NCI-H2171 treated with DMSO at 0.1 percent for 48 hours (cell line): ENCODE measurements around the gene PCDHGB1.
"Not testable (repeated sequence)": the region's sequence is repeated elsewhere in the genome, so short reads cannot be mapped to it uniquely, and the experiment has no call there.

ENCODE experiments used
- DNase-seq: peaks from one replicate; lab custom pipeline; 2025; lab: John Stamatoyannopoulos, UW

Gene PCDHGB1

GRCh38 chr5:141346017-141346416 lies 3.9 kb upstream of the PCDHGB1 start:
- DNase-seq: not testable (repeated sequence)

DNA sequence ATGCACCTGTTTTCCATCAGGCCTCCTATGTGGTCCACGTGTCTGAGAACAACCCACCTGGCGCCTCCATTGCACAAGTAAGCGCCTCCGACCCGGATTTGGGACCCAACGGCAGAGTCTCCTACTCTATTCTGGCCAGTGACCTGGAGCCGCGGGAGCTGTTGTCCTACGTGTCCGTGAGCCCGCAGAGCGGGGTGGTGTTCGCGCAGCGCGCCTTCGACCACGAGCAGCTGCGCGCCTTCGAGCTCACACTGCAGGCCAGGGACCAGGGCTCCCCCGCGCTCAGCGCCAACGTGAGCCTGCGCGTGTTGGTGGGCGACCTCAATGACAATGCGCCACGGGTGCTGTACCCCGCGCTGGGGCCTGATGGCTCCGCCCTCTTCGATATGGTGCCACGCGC lies 1.7 kb downstream of the PCDHGB1 start:
- DNase-seq: no peak

DNA sequence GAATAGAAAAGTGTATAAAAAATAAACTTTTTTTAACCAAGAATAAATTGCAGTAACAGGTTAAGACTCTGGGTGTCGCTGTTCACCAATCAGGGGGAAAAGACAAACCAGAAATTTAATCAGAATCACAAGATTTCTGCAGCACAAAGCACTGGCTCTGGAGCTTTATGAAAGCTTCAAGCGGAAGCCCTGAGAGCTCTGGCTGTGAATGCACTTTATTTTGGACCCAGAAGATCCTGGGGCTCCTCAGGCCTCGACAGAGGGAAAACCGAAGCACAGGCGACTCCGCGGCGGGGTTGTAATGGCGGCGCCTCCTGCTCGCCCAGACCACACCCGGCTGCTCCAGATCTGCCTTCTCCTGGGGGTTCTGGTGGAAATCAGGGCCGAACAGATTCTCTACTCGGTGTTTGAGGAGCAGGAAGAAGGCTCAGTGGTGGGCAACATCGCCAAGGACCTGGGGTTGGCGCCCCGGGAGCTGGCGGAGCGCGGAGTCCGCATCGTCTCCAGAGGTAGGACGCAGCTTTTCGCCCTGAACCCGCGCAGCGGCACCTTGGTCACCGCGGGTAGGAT lies 5.1 kb downstream of the PCDHGB1 start, which contains the start of gene PCDHGA4:
TSS of gene PCDHGA4 (plus strand) at position 122 of the 570 bp plus-strand sequence. CDS start at position 209, 87 bp downstream.
- DNase-seq: no peak

DNA sequence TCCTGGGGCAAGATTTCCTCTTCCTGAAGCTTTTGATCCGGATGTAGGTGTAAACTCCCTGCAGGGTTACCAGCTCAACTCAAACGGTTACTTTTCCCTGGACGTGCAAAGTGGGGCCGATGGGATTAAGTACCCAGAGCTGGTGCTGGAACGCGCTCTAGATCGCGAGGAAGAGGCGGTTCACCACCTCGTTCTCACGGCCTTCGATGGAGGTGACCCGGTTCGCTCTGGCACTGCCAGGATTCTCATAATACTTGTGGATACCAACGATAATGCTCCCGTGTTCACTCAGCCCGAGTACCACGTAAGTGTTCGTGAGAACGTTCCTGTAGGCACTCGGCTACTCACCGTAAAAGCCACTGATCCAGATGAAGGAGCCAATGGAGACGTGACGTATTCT lies 5.7 kb downstream of the PCDHGB1 start:
- no peak for DNase-seq

DNA sequence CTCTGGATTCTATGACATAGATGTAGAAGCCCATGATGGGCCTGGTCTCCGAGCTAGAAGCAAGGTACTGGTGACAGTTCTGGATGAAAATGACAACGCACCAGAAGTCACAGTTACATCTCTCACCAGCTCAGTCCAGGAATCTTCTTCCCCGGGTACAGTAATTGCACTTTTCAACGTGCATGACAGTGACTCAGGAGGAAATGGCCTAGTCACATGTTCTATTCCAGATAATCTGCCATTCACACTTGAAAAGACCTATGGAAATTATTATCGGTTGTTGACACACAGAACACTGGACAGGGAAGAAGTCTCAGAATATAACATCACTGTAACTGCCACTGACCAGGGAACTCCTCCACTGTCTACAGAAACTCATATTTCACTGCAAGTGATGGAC lies 6.2 kb downstream of the PCDHGB1 start:
- no peak for DNase-seq

DNA sequence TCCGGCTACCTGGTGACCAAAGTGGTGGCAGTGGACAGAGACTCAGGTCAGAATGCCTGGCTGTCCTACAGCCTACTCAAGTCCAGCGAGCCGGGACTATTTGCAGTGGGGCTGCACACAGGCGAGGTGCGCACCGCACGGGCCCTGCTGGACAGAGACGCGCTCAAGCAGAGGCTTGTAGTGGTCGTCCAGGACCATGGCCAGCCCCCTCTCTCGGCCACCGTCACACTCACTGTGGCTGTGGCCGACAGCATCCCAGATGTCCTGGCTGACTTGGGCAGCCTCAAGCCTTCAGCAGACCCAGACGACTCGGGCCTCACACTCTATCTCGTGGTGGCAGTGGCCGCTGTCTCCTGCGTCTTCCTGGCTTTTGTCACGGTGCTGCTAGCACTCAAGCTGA lies 7.1 kb downstream of the PCDHGB1 start:
- DNase-seq: no peak

DNA sequence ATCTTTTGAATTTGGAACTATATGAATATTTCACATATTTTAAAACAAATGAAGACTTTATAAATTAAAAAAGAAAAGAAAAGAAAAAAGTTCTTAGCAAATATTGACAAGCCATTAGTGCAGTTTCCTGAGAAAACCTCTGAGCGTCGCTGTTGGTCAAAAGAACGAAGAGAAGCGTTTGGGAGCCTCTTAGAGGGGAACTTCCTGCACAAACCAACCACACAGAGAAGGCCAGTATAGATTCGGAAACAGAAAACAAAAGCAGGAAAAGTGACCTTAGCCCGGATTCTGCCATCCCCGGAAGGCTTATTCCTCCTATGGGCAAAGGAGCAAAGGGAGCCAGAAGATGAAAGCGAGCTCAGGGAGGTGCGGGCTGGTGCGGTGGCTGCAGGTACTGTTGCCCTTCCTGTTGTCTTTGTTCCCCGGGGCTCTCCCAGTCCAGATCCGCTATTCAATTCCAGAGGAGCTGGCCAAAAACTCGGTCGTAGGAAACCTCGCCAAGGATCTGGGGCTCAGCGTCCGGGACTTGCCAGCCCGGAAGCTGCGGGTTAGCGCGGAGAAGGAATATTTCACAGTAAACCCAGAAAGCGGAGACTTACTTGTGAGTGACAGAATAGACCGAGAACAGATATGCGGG lies 10.0 kb downstream of the PCDHGB1 start, which contains the start of gene PCDHGB2:
TSS of gene PCDHGB2 (plus strand) at position 205 of the 637 bp plus-strand sequence. CDS start at position 347, 142 bp downstream.
- peak; percentile 15 for DNase-seq

GRCh38 chr5:141360685-141361084 lies 10.8 kb downstream of the PCDHGB1 start:
- no peak for DNase-seq

GRCh38 chr5:141362719-141363118 lies 12.8 kb downstream of the PCDHGB1 start:
- no peak for DNase-seq

- no peak for DNase-seq
These were observed 14.2 kb downstream of the PCDHGB1 start, which contains the start of gene PCDHGA5 for GRCh38 chr5:141363952-141364660. TSS of gene PCDHGA5 (plus strand) at chr5:141364162. CDS start at chr5:141364331, 169 bp downstream.

DNA sequence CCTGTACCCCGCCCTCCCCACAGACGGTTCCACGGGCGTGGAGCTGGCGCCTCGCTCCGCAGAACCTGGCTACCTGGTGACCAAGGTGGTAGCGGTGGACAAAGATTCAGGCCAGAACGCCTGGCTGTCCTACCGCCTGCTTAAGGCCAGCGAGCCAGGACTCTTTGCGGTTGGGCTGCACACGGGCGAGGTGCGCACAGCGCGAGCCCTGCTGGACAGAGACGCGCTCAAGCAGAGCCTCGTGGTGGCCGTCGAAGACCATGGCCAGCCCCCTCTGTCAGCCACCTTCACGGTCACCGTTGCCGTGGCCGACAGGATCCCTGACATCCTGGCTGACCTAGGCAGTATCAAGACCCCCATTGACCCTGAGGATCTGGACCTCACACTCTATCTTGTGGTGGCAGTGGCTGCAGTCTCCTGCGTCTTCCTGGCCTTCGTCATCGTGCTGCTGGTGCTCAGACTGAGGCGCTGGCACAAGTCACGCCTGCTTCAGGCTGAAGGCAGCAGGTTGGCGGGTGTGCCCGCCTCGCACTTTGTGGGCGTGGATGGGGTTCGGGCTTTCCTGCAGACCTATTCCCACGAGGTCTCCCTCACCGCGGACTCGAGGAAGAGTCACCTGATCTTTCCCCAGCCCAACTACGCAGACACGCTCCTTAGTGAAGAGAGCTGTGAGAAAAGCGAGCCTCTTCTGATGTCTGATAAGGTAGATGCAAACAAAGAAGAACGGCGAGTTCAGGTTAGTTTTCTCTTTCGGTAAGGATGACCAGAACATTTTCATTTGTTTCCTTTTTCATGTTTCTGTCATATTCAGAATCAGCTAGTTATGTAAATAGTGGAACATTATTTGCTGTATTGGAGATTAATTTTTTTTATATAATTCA lies 16.4 kb downstream of the PCDHGB1 start:
- DNase-seq: no peak

DNA sequence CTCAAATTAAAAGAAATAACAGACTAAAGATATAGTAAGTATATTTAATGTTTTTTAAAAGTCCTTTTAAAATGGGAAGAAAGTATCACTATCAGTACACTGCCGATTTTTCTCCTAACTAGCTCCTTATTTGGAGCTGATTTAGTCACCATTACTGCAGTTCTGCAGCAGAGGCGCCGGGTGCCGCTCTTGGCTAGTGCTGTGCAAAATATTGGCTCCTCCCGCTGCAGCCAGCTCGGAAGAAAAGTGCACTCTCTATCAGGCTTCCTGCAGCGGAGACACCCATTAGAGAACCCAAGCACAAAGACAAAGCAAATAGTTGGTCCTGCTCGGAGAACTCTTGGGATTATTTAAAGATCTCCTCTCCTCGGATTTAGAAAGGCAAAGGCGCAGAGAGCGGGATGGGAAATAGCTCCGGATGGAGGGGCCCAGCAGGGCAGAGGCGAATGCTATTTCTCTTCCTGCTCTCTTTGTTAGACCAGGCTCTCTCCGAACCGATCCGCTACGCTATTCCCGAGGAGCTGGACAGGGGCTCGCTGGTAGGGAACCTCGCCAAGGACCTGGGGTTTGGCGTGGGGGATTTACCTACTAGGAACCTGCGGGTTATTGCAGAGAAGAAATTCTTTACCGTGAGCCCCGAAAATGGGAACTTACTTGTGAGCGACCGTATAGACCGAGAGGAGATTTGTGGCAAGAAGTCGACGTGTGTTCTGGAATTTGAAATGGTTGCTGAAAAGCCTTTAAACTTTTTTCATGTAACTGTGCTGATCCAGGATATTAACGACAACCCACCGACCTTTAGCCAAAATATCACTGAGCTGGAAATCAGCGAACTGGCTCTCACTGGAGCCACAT lies 20.3 kb downstream of the PCDHGB1 start, which contains the start of gene PCDHGB3:
TSS of gene PCDHGB3 (plus strand) at position 249 of the 855 bp plus-strand sequence. CDS start at position 402, 153 bp downstream.
- DNase-seq: no peak

GRCh38 chr5:141371572-141372475 lies 21.9 kb downstream of the PCDHGB1 start:
- DNase-seq: no peak

- no peak for DNase-seq
These were observed 23.9 kb downstream of the PCDHGB1 start, which contains the start of gene PCDHGA6 for GRCh38 chr5:141373673-141374317. TSS of gene PCDHGA6 (plus strand) at chr5:141373891. CDS start at chr5:141374084, 193 bp downstream.

GRCh38 chr5:141374627-141375026 lies 24.7 kb downstream of the PCDHGB1 start:
- no peak for DNase-seq

- DNase-seq: not testable (repeated sequence)
These were observed 25.7 kb downstream of the PCDHGB1 start for GRCh38 chr5:141375444-141376155.

DNA sequence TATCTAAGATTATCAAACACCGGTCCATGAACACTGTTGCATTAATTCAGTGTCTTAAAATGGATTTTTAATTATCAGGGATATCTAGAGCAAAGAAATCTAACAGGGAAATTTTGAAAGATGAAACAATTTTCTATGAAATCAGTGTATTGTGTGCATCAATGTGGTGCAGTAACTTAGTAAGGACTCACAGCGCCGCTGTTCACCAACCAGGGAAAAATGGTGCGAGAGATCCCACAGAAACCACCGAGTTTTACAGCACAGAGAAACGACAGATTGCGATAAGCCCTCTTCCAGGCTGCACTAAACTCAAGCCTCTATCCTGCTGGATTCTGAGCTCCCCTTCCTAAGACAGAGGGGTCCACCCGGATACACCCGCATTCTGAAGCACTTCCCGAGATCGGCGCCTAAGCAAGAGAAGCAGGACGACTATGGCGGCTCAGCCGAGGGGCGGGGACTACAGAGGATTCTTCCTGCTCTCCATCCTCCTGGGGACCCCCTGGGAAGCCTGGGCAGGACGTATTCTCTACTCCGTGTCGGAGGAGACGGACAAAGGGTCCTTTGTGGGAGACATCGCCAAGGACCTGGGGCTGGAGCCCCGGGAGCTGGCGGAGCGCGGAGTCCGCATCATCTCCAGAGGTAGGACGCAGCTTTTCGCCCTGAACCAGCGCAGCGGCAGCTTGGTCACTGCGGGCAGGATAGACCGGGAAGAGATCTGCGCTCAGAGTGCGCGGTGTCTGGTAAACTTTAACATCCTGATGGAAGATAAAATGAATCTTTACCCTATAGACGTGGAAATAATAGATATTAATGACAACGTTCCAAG lies 32.8 kb downstream of the PCDHGB1 start, which contains the start of gene PCDHGA7:
TSS of gene PCDHGA7 (plus strand) at position 274 of the 826 bp plus-strand sequence. CDS start at position 432, 158 bp downstream.
- no peak for DNase-seq
